HG02970 (cell line): ENCODE results near the gene PRR23C.
"Not testable (repeated sequence)": the region's sequence is repeated elsewhere in the genome, so short reads cannot be mapped to it uniquely, and the experiment has no call there.

Experiments used
- ATAC-seq: cut with Tn5 transposase; IDR thresholded peaks from one replicate; pipeline ENCODE4 v1.9.1; 2021; ENCODE audit warnings: mild to moderate bottlenecking, moderate library complexity, moderate number of reproducible peaks; ENCODE audit not compliant: unreplicated experiment, low FRiP score

PRR23C gene

DNA sequence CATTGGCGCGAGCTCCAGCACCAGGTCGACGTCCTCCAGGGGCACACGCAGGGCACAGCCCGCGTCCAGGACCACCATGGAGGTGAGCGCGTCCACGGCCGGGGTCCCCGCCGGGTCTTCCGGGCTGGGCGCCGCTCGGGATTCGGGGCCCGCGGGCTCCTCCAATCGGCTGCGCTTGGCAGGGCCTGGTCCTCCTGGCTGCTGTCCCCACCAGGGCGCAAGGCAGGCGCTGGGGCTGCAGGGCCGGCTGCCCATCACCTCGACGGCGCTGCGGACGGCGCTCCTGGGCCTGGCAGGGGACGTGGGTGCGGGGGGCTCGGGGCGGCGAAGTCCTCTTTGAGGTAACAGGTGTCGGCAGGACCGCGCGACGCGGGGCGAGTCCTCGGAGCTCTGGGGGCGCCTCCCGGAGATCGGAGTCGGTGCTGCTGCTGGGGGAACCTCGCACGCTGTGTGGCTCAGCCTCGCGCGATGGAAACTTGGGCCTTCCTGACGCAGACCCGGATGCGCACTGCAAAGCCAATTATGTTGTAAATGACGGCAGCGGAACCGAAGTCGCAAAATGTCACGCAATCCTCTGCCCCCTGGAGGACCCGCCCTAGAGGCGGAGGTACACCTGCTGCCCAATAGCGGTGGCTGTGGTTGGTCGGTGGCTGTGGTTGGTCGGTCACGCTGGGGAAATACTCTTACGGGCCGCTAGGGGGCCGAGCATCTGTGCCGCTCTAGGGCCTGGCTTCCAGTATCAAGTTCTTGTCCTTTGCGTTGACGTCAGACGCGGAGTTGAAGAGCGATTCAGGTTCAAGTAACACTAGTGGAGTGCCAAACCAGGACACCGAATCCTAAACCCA is at the start of gene PRR23C:
Gene PRR23C, minus strand, starts transcription at position 527 of the 845 bp plus-strand sequence. Its CDS starts 272 bp downstream, at position 255.
- no peak for ATAC-seq

- no peak for ATAC-seq
Measured at GRCh38 chr3:139093840-139094239, 49.1 kb upstream of the PRR23C start.

- no peak for ATAC-seq
Measured at GRCh38 chr3:139088462-139089324, 44.0 kb upstream of the PRR23C start.

GRCh38 chr3:139087621-139088020 is 42.9 kb upstream of the PRR23C start:
- ATAC-seq, result no peak

GRCh38 chr3:139084176-139084575 is 39.5 kb upstream of the PRR23C start:
- no peak for ATAC-seq

- ATAC-seq, result no peak
Measured at GRCh38 chr3:139074565-139075115, 29.9 kb upstream of the PRR23C start.

GRCh38 chr3:139062918-139063317 is 18.2 kb upstream of the PRR23C start:
- ATAC-seq, result no peak

- no peak for ATAC-seq
Measured at GRCh38 chr3:139052802-139053600, 8.3 kb upstream of the PRR23C start.

GRCh38 chr3:139043554-139044365 is 932 bp downstream of the PRR23C start:
- no peak for ATAC-seq

- no peak for ATAC-seq
Measured at GRCh38 chr3:139037478-139037877, 7.2 kb downstream of the PRR23C start.

GRCh38 chr3:139032326-139033002 is 12.2 kb downstream of the PRR23C start:
- no peak for ATAC-seq

GRCh38 chr3:139030576-139030975 is 14.1 kb downstream of the PRR23C start:
- not testable (repeated sequence) for ATAC-seq

GRCh38 chr3:139024968-139025367 is 19.7 kb downstream of the PRR23C start:
- ATAC-seq, result no peak

DNA sequence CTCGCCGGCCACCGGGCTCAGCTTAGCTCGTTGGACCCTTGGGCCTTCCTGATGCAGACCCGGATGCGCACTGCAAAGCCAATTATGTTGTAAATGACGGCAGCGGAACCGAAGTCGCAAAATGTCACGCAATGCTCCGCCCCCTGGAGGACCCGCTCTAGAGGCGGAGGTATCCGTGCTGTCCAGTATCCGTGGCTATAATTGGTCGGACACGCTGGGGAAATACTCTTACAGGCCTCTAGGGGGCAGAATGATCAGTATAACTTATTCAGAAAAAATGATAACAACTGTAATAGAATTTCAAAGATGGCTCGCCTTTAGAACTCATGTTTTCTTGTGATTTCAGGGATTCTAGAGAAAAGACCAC is 23.8 kb downstream of the PRR23C start, which contains the start of gene PRR23B:
Gene PRR23B, minus strand, starts transcription at position 59 of the 367 bp plus-strand sequence. CDS start 265 bp downstream, outside the sequence.
- no peak for ATAC-seq

DNA sequence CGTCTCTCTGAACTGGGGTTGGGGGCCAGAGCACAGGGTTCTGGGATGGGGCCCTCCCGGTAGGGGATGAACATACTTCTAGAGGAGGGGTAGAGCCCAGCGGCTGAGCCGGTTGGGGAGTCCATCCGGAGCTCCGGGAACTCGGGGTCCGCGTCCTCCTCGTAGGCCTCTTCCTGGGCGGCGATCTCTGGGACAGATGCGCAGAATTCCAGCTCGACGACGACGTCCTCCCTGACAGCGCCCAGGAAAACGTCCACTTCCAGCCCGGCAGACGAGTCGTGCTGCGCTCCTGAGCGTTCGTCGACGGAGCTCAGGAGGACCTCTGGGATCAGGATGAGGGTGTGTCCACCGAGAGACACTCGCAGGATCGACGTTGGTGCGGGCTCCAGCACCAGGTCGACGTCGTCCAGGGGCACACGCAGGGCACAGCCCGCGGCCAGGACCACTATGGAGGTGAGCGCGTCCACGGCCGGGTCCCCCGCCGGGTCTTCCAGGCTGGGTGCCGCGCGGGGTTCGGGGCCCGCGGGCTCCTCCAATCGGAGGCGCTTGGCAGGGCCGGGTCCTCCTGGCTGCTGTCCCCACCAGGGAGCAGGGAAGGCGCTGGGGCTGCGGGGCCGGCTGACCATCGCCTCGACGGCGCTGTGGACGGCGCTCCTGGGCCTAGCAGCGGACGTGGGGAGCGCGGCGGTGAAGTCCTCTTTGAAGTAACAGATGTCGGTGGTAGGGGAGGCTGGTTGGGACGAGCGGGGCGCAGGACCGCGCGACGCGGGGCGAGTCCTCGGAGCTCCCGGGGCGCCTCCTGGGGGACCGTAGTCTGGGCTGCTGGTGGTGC is 24.4 kb downstream of the PRR23C start:
- ATAC-seq, result no peak

- no peak for ATAC-seq
Measured at GRCh38 chr3:139016430-139017048, 28.2 kb downstream of the PRR23C start.

DNA sequence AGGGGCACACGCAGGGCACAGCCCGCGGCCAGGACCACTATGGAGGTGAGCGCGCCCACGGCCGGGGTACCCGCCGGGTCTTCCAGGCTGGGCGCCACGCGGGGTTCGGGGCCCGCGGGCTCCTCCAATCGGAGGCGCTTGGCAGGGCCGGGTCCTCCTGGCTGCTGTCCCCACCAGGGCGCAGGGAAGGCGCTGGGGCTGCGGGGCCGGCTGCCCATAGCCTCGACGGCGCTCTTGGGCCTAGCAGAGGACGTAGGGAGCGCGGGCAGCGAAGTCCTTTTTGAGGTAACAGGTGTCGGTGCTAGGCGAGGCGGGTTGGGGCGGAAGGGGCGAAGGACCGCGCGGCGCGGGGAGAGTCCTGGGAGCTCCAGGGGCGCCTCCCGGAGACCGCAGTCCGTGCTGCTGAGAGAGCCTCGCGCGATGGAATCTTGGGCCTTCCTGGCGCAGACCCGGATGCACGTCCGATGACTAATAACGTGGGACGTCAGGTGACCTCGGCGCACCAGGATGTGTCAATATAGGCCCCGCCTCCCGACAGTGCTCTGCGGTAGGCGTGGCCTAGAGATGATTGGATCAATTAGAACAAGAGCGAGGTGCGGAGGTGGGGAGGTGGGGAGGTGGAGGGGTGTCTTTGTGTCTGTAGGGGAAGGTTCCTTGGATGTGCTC is 38.5 kb downstream of the PRR23C start, which contains the start of gene PRR23A:
Gene PRR23A, minus strand, starts transcription at position 218 of the 666 bp plus-strand sequence. Its CDS starts 0 bp downstream, at position 218.
- ATAC-seq, result no peak
